HEK293 (cell line): ENCODE data around the gene TOM1L2.

Experiments used
- CTCF ChIP-seq: fragments of 450-650 bp; formaldehyde crosslinking; IDR thresholded peaks from 2 replicates; pipeline ENCODE4 v1.5.1; 2016; ENCODE audit warnings: missing biosample characterization, missing genetic modification characterization
- PBX3 ChIP-seq: sonication (generic); formaldehyde crosslinking; IDR thresholded peaks from 2 replicates; pipeline ENCODE4 v1.8.1; 2022; ENCODE audit warnings: mild to moderate bottlenecking, moderate library complexity, missing genetic modification reagents
- ZNF677 ChIP-seq: fragments of 450-650 bp; IDR thresholded peaks from 2 replicates; pipeline ENCODE4 v1.5.0; 2018; ENCODE audit warnings: missing biosample characterization, mild to moderate bottlenecking, missing genetic modification characterization, moderate library complexity

- no peak for TF ChIP-seq CTCF (tag by site-specific recombination)
- no peak for TF ChIP-seq ZNF677 (tag by site-specific recombination)
- TF ChIP-seq PBX3 = no peak
Measured at GRCh38 chr17:17815062-17815406, 157.2 kb downstream of the TOM1L2 start.
